Common myeloid progenitor, CD34-positive (primary cell): ENCODE measurements around the gene PLEKHG4B.
"Not testable (repeated sequence)": the region's sequence is repeated elsewhere in the genome, so short reads cannot be mapped to it uniquely, and the experiment has no call there.

Experiments used
- CTCF ChIA-PET: fragments of 350-600 bp; sonication (Branson Sonifier 250); formaldehyde crosslinking; loops from one replicate; lab custom pipeline; 2021; ENCODE audit warnings: antibody characterized with exemption; lab: Charles Lee
- POLR2A ChIA-PET: fragments of 350-600 bp; sonication (Branson Sonifier 250); formaldehyde crosslinking; loops from one replicate; lab custom pipeline; 2021; ENCODE audit warnings: antibody characterized with exemption; lab: Charles Lee
- DNase-seq, 3 donors: peaks; one replicate each; pipeline versions ENCODE4 v3.0.0 to v3.0.0-alpha.2; 2013
- H3K27ac ChIP-seq, 2 experiments: 1 replicate in 1 of 2; 2 replicates in 1 of 2; pipeline ENCODE4 v1.7.0; 2013; ENCODE audit warnings: inconsistent platforms in 2 of 2, low read length in 2 of 2, mild to moderate bottlenecking in 2 of 2, low read depth in 1 of 2, moderate library complexity in 1 of 2; ENCODE audit not compliant: severe bottlenecking in 2 of 2, insufficient read depth in 1 of 2, poor library complexity in 1 of 2
- H3K27me3 ChIP-seq, 5 experiments: replicated peaks in 2 of 5; 1 replicate in 3 of 5; 2 replicates in 2 of 5; pipeline versions ENCODE4 v1.6.1 to v1.7.0; 2013; ENCODE audit warnings: low read length in 4 of 5, mild to moderate bottlenecking in 2 of 5, moderate library complexity in 2 of 5, inconsistent platforms in 1 of 5; ENCODE audit not compliant: insufficient read depth in 5 of 5, control insufficient read depth in 4 of 5
- H3K36me3 ChIP-seq, 4 experiments: 1 replicate in 2 of 4; 2 replicates in 2 of 4; pipeline versions ENCODE4 v1.6.1 to v1.7.0; 2013; ENCODE audit warnings: low read length in 3 of 4, control low read depth in 1 of 4, mild to moderate bottlenecking in 1 of 4; ENCODE audit not compliant: control insufficient read depth in 4 of 4, insufficient read depth in 4 of 4
- H3K4me1 ChIP-seq, 4 experiments: 1 replicate in 3 of 4; 2 replicates in 1 of 4; pipeline versions ENCODE4 v1.6.1 to v1.7.1; 2013; ENCODE audit warnings: low read length in 3 of 4, mild to moderate bottlenecking in 3 of 4, control low read depth in 1 of 4, inconsistent platforms in 1 of 4, moderate library complexity in 1 of 4; ENCODE audit not compliant: control insufficient read depth in 4 of 4, insufficient read depth in 4 of 4; ENCODE audit errors: control extremely low read depth in 1 of 4
- H3K4me3 ChIP-seq, 7 experiments: 1 replicate in 4 of 7; 2 replicates in 3 of 7; pipeline versions ENCODE4 v1.5.1 to v1.7.0; 2013; ENCODE audit warnings: mild to moderate bottlenecking in 7 of 7, low read length in 6 of 7, moderate library complexity in 6 of 7, inconsistent platforms in 2 of 7, low read depth in 2 of 7, control low read depth in 1 of 7; ENCODE audit not compliant: insufficient read depth in 4 of 7, control insufficient read depth in 1 of 7; ENCODE audit errors: extremely low read depth in 1 of 7
- H3K9me3 ChIP-seq, 5 experiments: 1 replicate in 4 of 5; 2 replicates in 1 of 5; pipeline versions ENCODE4 v1.6.1 to v1.7.1; 2013; ENCODE audit warnings: low read length in 4 of 5, mild to moderate bottlenecking in 2 of 5, inconsistent platforms in 1 of 5, low read depth in 1 of 5, moderate library complexity in 1 of 5; ENCODE audit not compliant: control insufficient read depth in 4 of 5, insufficient read depth in 2 of 5; ENCODE audit errors: control extremely low read depth in 1 of 5
- WGBS: methylation state at CpG from one replicate; pipeline ENCODE4 v1.1.5; 2013; ENCODE audit not compliant: insufficient coverage; 5-methylcytosine and 5-hydroxymethylcytosine counted together

PLEKHG4B gene

GRCh38 chr5:233426-233825 is 141.5 kb downstream of the PLEKHG4B start:
- H3K36me3 ChIP-seq, result peaks cover 18 to 84% (median 39%) of the 10 kb centered on the region in 4 experiments
- 96% methylated on average over 18 of the region's 20 CpGs for WGBS
- H3K27me3 ChIP-seq, H3K4me1 ChIP-seq, H3K27ac ChIP-seq, H3K4me3 ChIP-seq, H3K9me3 ChIP-seq, CTCF ChIA-PET, POLR2A ChIA-PET, DNase-seq: not testable (repeated sequence)

GRCh38 chr5:234450-234849 is 142.5 kb downstream of the PLEKHG4B start:
- no peak overlapping the region for H3K4me3 ChIP-seq
- H3K27ac ChIP-seq, result no peak overlapping the region
- POLR2A ChIA-PET, result interaction anchor here (1.4 kb wide), 1 partner anchor 37 kb away, joined by 4 read pairs; the partner anchor contains the start of gene PDCD6
- no peaks in the 10 kb centered on the region for H3K4me1 ChIP-seq
- H3K9me3 ChIP-seq, result no peaks in the 10 kb centered on the region
- H3K27me3 ChIP-seq, result no peaks in the 10 kb centered on the region
- 95% methylated on average over 4 of the region's 8 CpGs for WGBS
- CTCF ChIA-PET, result no interaction called here
- DNase-seq, result no peak
- H3K36me3 ChIP-seq, result peaks cover 13 to 81% (median 35%) of the 10 kb centered on the region in 4 experiments

GRCh38 chr5:235527-235926 is 143.6 kb downstream of the PLEKHG4B start:
- 95% methylated on average over 4 of the region's 9 CpGs for WGBS
- POLR2A ChIA-PET, result interaction anchor here (1.4 kb wide), 1 partner anchor 36 kb away, joined by 4 read pairs; the partner anchor contains the start of gene PDCD6
- peaks cover 13 to 80% (median 35%) of the 10 kb centered on the region in 4 experiments for H3K36me3 ChIP-seq

GRCh38 chr5:237931-238330 is 146.0 kb downstream of the PLEKHG4B start:
- H3K4me1 ChIP-seq, H3K27me3 ChIP-seq, H3K27ac ChIP-seq, DNase-seq, H3K4me3 ChIP-seq, POLR2A ChIA-PET, CTCF ChIA-PET: not testable (repeated sequence)
- H3K9me3 ChIP-seq, result peaks cover 0 to 14% (median 3%) of the 10 kb centered on the region in 5 experiments
- peaks cover 8 to 77% (median 45%) of the 10 kb centered on the region in 4 experiments for H3K36me3 ChIP-seq
- WGBS, result 96% methylated on average over 5 of the region's 8 CpGs

More at GRCh38 chr5:235527-235926, 143.6 kb downstream of the PLEKHG4B start:
- not testable (repeated sequence) for H3K4me3 ChIP-seq, H3K27ac ChIP-seq, H3K9me3 ChIP-seq, H3K27me3 ChIP-seq, DNase-seq, H3K4me1 ChIP-seq
- CTCF ChIA-PET, result interaction anchor here (1.0 kb wide), 1 partner anchor 16 kb away, joined by 3 read pairs; no protein-coding TSS in a partner anchor
